DMS153 treated with DMSO at 0.1 percent for 48 hours (cell line): ENCODE measurements around the gene UGT1A9.
"Not testable (repeated sequence)": the region's sequence is repeated elsewhere in the genome, so short reads cannot be mapped to it uniquely, and the experiment has no call there.

Experiments
- DNase-seq: peaks from one replicate; lab custom pipeline; 2025; ENCODE audit not compliant: unreplicated experiment; lab: John Stamatoyannopoulos, UW

UGT1A9 gene

GRCh38 chr2:233671290-233672161 is at the start of gene UGT1A9:
Gene UGT1A9 (plus strand): TSS chr2:233671898. CDS start chr2:233671935, 37 bp downstream.
- no peak for DNase-seq

GRCh38 chr2:233627331-233628025 is 44.2 kb upstream of the UGT1A9 start:
- no peak for DNase-seq

GRCh38 chr2:233636306-233636705 is 35.4 kb upstream of the UGT1A9 start, which contains the start of gene UGT1A10:
Gene UGT1A10 (plus strand): TSS chr2:233636448. CDS start chr2:233636523, 75 bp downstream.
- DNase-seq = not testable (repeated sequence)

- no peak for DNase-seq
Measured at GRCh38 chr2:233638836-233639235, 32.9 kb upstream of the UGT1A9 start.

- DNase-seq = no peak
Measured at GRCh38 chr2:233639860-233640259, 31.8 kb upstream of the UGT1A9 start.

- DNase-seq = no peak
Measured at GRCh38 chr2:233643128-233643527, 28.6 kb upstream of the UGT1A9 start.

GRCh38 chr2:233646033-233646432 is 25.7 kb upstream of the UGT1A9 start:
- not testable (repeated sequence) for DNase-seq

- DNase-seq = no peak
Measured at GRCh38 chr2:233650981-233651380, 20.7 kb upstream of the UGT1A9 start.

GRCh38 chr2:233651430-233651829 is 20.3 kb upstream of the UGT1A9 start:
- no peak for DNase-seq

GRCh38 chr2:233654501-233654900 is 17.2 kb upstream of the UGT1A9 start:
- DNase-seq = no peak

- no peak for DNase-seq
Measured at GRCh38 chr2:233655043-233655442, 16.7 kb upstream of the UGT1A9 start.

- DNase-seq = not testable (repeated sequence)
Measured at GRCh38 chr2:233655943-233656342, 15.8 kb upstream of the UGT1A9 start.

- no peak for DNase-seq
Measured at GRCh38 chr2:233656443-233656842, 15.3 kb upstream of the UGT1A9 start.

GRCh38 chr2:233658610-233659009 is 13.1 kb upstream of the UGT1A9 start:
- DNase-seq = no peak

GRCh38 chr2:233663911-233664310 is 7.8 kb upstream of the UGT1A9 start:
- no peak for DNase-seq

GRCh38 chr2:233668605-233669260 is 3.0 kb upstream of the UGT1A9 start:
- DNase-seq = no peak

GRCh38 chr2:233672886-233673285 is 1.2 kb downstream of the UGT1A9 start:
- no peak for DNase-seq

GRCh38 chr2:233673896-233674295 is 2.2 kb downstream of the UGT1A9 start:
- no peak for DNase-seq

- DNase-seq = no peak
Measured at GRCh38 chr2:233674314-233674713, 2.6 kb downstream of the UGT1A9 start.

GRCh38 chr2:233674995-233675394 is 3.3 kb downstream of the UGT1A9 start:
- no peak for DNase-seq

GRCh38 chr2:233676046-233676445 is 4.3 kb downstream of the UGT1A9 start:
- no peak for DNase-seq

GRCh38 chr2:233679196-233679595 is 7.5 kb downstream of the UGT1A9 start:
- no peak for DNase-seq
